GM21526 (cell line): Measurements from ENCODE around the gene SDR42E1.
"Not testable (repeated sequence)": the region's sequence is repeated elsewhere in the genome, so short reads cannot be mapped to it uniquely, and the experiment has no call there.

ENCODE experiments used
- ATAC-seq: cut with Tn5 transposase; IDR thresholded peaks from one replicate; pipeline ENCODE4 v1.9.1; 2021; ENCODE audit warnings: moderate library complexity; ENCODE audit not compliant: unreplicated experiment, low FRiP score

The SDR42E1 gene

DNA sequence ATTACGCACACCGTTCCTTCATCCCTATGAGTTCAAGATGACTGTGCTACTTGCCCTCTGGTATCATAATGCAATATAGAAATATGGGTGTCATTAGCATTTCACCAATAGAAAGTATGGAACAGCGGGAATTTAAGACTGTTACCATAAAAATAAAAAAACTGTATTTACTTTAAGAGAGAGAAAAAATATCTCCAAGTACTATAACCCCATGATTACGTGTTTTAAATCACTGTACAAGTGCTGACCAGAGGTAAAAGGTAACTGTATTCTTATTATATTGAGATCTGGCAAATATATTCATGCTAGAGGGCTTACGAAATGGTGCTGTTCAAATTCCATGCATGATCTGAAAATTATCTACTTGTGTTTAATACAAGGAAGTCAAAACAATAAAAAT lies 5.2 kb downstream of the SDR42E1 start:
- no peak for ATAC-seq

DNA sequence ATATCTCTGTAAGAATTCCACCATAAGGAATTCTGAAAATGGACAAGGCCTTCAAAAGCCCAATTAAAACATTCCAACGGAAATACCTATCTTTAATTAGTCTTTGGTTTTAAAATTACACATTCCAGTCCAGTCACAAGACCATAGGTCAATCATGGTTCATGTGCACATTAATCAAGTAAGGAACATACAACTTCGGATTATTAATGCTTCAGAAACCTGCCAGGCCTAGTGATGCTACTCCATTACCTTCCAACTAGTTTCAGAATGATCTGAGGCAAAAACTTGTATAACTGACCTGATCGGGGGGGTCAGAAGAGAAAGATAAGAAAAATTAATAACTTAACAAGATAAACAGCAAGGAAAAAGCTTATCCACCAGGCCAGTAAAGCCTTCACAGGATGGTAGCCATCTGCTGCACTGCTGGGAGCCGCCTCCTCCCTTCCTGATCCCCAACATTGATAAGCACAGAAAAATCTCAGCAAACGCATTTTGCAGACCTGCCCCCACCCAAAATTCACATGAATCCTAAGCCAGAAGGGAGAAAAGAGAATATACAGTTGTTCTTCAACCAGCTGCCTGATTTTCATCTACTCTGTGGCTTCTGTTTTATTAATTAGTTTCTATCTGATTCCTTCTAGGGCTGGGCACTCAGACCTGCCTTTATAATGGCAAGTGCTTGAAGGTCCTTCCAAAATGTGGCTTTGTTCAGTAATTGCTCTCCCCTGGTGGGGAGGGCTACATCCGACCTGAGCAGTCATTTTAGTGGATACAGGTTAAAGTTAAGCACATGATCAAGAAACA lies 6.0 kb downstream of the SDR42E1 start:
- ATAC-seq = no peak

DNA sequence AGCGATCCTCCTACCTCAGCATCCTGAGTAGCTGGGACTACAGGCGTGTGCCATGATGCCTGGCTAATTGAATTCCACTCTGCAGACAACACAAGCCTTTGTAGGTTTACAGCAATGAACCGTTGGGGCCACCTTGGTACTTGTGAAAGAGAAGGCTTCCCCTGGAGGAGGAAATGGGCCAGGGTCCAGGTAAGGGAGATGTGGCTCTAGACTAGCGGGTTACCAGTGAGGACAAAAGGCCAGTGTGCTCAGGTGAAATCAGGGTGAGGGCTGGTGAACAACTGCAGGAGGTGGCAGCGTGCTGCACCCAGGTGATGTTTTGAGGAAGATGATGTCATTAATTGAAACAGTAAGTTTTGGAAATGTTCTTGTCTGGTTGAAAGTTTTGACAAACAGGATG lies 6.7 kb downstream of the SDR42E1 start:
- ATAC-seq = no peak

DNA sequence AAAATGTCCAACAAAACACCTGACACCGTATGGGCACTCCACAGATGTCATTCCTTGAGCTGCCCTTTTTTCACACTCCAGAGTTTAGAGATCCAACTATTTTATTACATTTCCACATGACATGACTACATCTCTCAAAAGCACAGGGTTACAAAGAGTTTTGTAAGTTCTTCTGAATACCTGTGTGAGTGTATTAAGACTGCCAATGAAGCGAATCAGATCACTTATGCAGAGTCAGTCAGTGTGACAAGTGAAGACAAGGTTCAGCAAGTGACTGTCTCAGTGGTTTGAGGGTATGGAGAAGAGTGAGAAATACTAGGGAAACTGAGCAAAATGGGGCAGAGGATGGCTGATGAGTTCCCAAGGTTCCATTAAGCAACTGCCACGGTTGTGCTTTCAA lies 8.4 kb downstream of the SDR42E1 start:
- ATAC-seq = no peak

DNA sequence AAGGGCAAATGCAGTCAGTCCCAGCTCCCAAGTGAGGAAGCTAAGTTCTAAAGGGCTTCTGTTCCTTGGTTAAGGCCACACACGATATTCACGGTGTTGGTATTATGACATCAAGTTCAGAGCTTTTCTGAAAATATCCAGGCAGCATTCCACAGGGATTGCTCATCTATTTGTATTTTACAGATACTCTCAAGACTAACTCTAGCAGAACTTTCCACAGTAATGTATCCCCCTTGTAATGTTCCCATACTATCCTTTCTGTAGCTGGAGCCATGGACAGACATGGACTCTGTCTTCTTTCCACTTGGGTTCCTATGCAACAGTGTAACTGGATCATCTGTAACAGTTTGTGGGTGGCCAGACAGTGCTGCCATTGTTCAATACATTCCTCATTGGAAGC lies 13.5 kb downstream of the SDR42E1 start:
- no peak for ATAC-seq

DNA sequence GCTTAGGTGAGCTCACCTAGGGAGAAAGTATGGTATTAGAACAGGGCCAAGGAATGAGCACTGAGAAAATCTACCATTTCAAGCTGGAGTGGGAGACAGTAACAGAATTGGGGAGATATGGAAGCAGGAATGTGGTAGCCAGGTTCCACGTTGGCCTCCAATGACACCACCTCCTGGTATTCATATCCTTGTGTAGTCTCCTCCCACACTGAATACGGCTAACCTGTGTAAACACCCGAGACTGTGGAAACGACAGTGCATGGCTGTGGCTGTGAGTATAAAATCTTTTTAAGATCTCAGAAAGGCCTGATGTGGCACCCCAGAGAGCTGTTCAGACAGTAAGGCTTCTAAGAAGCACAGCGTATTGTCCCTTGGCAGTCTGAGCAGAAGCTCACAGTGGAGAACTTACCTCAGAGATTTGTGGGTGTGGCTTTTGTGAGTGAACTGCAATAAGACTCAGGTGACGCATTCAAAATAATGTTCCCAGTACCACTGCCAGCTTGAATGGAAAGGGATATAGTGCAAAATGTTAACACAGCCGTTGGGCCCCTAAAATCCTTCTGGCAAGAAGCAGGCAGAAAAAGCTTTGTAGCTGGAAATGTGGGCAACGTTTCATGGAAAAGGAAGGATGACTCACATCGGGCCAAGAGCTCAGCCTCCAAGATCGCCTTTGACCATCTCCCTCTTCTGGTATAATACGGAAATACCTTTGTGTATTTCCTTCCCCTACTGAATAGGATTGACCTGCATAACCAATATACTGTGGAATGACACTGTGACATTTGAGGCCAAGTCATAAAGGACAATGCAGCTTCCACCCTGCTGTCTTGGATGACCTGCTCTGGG lies 14.4 kb downstream of the SDR42E1 start:
- no peak for ATAC-seq

DNA sequence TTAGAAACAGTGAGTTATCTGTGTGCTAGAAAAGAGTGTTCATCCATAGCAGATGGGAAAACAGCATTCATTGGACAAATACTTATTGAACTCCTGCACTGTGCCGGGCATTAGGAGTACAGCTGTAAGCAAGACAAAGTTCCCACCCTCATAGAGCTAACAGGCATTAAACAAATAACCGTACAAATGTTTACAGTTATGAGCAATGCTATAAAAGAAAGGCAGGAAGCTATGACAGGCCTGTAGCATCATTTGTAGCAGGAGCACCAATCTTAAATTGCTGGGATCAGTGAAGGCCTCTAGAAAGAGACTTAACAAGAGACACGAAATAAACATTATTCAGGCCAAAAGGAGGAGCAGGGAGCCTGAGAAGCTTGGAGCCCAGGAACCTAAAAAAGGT lies 15.6 kb downstream of the SDR42E1 start:
- no peak for ATAC-seq

DNA sequence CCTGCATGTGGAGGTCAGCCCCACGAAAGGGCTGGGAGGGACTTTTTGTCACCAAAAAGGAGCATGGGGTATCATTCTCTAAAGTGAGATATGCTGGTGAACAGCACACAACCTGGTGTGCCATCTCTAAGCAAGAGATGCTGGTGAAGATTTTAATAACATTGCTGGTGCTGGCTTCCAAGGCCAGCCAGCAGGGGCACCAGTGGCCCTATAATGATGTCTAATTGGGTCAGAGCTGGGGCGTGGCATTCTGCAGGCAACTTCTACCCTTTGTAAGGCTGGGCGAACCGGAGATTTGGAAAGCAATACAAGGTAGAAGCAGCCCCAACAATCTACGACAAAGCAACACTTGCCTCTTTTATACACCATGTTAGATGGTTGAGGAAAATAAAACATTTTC lies 16.8 kb downstream of the SDR42E1 start:
- ATAC-seq = no peak

DNA sequence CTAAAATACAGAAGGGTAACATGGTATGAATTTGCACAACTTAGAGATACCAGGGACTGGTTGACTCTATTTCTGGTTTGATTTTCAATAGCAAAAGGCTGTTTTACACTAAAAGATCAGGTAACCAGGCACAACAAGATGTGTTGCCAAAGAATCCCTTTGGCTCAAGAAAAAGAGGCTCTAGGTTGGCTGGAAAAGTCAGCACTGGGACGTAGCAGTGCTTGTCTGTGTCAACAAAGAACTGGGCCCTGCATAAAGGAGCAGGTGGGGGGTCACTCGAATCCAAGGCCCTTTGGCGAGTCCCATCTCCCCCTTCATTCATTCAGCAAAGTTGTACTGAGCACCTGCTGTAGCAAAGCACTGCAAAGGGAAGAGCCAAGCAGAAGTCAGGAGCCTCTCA lies 18.4 kb downstream of the SDR42E1 start:
- no peak for ATAC-seq

DNA sequence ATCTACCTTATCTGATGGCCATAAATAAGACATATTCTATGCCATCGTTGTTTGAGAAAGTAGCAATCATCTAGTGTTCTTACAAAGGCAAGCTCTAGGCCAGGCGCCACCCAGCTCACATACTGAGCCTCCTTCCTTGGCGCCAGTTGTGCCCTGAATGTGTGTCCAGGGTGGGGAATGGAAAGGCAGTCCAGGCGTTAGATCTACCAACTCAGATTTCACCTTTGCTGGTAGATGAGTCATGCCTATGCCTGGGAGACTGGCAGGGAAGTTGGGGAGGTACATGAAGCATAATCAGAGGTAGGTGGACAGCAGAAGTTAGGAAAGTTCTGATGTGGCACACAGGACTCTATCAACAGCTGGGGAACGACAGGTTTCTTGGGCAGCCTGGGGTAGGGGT lies 23.6 kb downstream of the SDR42E1 start:
- ATAC-seq = no peak

DNA sequence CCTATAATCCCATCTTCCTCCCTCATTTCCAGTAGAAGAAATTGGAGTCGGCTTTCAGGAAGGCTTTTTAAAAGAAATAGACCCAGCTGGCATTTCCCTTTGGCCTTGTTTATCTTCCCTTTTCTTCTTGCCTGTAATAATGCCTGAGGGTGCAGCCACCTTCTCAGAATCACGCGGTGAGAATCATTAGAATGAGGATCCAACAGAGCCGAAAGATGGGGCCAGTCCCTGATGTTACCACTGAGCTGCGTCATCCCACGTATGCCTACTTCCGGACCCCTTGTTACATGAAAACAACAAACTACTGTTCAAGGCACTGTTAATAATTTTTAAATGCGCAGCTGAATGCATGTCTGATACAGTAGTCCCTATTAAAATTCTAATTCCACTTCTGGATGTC lies 24.1 kb downstream of the SDR42E1 start:
- no peak for ATAC-seq

DNA sequence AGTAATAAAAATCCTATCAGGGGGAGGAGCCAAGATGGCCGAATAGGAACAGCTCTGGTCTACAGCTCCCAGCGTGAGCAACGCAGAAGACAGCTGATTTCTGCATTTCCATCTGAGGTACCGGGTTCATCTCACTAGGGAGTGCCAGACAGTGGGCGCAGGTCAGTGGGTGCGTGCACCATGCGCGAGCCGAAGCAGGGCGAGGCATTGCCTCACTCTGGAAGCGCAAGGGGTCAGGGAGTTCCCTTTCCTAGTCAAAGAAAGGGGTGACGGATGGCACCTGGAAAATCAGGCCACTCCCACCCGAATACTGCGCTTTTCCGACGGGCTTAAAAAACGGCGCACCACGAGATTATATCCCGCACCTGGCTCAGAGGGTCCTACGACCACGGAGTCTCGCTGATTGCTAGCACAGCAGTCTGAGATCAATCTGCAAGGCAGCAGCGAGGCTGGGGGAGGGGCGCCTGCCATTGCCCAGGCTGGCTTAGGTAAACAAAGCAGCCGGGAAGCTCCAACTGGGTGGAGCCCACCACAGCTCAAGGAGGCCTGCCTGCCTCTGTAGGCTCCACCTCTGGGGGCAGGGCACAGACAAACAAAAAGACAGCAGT lies 33.8 kb downstream of the SDR42E1 start:
- not testable (repeated sequence) for ATAC-seq

DNA sequence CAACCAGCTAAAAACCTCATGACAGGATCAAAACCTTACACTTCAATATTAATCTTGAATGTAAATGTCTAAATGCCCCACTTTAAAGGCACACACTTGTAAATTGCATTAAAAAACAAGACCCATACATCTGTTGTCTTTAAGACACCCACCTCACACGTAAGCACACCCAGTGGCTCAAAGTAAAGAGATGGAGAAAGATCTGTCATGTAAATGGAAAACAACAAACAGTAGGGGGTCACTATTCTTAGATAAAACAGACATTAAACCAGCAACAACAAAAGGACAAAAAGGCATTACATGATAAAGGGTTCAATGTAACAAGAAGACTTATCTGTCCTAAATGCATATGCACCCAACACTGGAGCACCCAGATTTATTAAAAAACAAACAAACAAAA lies 35.6 kb downstream of the SDR42E1 start:
- ATAC-seq = no peak

DNA sequence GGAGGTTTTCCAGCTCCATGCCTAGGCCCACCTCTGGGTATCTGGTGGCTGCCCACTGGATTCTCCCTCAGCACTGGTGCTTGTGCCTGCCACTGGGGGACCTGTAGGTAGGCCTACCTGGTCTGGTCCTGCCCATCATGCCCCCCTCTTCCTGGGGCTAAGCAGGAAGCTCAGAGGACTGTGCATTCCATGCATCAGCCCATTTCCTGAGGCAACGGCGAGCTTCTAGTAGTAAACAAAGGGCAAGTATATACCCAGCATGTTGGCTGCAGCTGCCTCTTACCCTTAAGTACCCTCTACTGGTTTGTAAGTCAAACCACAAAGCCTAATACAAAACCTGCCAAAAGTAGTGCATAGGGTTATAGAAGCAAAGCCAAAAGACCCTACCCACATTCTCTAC lies 37.5 kb downstream of the SDR42E1 start:
- no peak for ATAC-seq

DNA sequence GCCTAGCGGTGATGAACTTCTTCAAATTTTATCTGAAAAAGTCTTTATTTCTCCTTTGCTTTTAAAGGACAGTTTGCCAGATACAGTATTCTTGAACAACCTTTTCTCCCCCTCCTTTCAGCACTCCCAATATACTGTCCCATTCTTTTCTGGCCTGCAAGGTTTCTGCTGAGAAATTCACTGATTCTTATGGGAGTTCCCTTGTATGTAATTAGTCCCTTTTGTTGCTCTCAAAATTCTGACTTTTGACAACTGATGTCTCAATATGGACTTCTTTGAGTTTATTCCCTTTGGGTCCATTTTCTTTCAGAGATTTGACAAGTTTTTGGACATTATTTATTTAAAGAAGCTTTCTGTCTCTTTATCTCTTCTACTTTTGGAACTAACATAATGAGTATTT lies 39.4 kb downstream of the SDR42E1 start:
- no peak for ATAC-seq

DNA sequence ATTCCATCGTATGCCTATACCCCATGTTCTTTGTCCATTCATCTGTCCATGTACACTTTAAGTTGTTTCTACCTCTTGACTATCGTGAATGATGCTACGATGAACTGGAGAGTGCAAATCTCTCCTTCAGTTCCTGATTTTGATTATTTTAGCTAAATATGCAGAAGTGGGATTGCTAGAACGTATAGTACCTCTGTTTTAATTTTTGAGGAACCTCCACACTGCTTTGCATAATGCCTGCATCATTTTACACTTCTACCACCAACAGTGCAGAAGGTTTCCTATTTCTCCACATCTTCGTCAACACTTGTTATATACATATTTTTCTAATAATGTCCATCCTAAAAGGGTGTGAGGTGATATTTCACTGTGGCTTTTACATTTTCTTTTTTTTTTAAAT lies 43.9 kb downstream of the SDR42E1 start:
- no peak for ATAC-seq

DNA sequence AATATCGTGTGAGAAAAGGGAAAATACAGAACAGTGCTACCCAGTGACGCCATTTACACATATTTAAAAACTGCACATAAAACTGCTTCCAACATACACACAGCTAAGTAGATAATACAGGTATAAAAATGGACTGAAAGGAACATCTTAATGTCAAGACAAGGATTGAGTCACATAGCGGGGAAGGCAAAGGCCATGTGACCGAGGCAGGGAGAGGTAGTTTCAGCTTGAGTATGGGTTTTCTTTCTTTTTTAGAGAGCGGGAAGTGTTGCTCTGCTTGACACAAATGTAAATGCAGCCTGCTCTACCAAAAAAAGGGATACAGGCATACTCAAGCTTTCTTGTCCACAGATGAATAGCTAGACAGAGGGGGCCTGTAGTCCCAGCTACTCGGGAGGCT lies 46.5 kb downstream of the SDR42E1 start:
- ATAC-seq = no peak

DNA sequence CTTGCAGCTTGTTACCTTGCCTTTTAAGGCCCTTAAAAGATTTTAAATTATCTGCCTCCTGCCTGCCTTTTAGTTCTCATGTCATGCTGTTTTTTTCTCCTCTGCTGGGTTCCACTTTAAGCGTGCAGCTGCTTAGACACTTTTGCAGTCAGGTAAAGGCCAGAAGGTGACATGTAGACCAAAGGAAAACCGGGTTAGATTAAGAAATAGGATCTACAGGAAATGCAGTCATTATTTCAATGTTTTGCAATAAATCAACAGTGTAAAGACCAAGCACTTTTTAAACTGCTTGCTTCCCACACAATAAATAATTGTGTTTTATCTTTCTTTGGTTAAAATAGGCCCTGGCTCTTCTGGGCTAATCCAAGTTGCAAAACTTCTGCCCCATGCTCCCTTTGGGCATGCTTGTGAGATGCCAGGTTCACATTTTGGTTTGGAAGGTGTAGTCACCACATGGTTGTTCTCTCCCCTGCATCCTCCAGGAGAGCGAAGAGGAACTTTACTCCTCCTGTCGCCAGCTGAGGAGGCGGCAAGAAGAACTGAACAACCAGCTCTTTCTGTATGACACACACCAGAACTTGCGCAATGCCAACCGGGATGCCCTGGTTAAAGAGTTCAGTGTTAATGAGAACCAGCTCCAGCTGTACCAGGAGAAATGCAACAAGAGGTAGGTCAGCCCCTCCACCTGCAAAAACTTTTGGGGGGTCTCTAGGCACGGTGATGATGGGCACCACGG lies 54.9 kb downstream of the SDR42E1 start:
- ATAC-seq = no peak

DNA sequence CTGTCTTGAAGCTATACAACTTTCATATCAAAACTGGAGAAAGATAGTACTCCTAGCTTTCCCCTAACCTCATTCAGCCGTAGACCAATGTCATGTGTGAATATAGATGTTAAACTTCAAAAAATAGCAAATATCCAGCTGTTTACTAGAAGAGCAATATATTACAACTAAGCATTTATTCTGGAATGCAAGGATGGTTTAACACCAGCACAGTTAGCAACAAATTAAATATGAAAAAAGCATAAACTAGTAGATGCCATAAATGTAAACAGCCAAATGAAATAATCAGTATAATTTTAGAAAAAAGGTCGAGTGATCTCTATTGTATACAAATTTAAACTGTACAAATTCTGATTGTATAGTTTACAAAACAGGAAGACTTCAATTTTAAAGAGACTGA lies 59.7 kb downstream of the SDR42E1 start:
- no peak for ATAC-seq

DNA sequence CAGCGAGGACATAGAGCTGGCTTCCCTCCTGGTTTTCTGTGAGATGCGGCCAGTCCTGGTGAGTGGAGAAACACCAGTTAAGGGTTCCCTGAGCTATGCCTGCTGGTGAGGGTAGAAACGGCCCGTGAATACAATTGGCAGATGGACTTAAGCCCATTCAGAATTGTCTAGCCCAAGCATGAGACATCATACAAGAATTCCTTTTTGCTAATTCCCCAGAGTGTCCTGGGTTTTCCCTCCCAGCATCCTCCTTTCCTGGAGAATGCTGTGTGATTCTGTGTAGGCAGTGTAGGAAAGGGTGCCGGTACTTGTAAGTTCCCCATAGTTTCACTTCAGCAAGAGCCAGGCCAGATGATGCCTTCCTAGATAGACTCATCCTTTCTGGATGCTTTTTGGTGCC lies 65.1 kb downstream of the SDR42E1 start:
- ATAC-seq = no peak

DNA sequence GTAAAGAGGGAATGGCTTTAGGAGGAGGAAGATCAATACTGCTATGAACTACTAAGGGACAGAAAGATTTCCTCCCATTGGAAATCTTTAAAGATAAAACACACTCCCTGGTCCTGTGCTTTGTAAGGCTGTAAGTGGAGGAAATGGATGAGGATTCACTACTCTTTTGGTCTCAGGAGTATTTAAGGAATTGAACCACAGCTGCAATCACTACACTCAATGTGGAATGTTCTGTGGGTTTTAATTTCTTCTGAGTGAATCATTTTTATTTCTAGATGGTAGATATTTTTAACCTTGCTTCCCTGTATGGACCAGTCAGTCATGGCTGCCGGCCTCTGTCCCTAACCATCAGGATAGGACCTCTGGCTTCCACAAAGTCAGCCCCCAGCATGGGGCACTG lies 65.6 kb downstream of the SDR42E1 start:
- ATAC-seq = no peak
